ENCODE data around the gene CALD1.

DNA sequence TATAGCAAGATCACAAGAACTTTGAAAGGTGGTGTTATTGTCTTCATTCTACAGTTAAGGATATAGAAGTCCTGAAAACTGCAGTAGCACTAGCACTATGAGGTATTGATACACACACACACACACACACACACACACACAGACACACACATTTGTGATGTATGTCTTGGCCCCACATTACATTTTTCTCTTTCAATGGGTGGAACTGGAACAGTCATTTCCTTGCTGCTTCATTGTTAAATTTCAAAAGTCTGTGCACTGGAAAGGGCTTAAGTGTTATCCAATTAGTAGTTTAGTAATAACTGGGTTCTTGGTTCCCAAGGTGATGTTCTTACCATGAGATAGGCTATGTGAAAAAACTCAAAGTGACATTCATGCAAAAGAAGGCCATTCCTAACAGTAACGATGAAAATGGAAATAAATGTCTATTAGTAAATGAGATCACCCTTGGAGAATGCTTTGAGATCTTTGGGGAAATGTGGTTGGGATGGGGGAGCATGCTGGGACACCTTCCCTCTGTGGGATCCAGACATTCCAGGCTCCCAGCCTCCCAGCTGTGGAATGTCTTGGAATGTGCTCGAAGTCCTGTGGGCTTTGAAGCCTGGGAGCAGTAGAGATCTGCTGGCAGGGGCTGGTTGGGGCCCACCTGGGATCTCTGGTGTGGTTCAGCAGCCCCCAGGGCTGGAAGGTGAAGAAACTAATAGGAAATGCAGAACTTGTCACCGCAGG is 37.4 kb upstream of the CALD1 start:
- TF ChIP-seq, protein P1, sequence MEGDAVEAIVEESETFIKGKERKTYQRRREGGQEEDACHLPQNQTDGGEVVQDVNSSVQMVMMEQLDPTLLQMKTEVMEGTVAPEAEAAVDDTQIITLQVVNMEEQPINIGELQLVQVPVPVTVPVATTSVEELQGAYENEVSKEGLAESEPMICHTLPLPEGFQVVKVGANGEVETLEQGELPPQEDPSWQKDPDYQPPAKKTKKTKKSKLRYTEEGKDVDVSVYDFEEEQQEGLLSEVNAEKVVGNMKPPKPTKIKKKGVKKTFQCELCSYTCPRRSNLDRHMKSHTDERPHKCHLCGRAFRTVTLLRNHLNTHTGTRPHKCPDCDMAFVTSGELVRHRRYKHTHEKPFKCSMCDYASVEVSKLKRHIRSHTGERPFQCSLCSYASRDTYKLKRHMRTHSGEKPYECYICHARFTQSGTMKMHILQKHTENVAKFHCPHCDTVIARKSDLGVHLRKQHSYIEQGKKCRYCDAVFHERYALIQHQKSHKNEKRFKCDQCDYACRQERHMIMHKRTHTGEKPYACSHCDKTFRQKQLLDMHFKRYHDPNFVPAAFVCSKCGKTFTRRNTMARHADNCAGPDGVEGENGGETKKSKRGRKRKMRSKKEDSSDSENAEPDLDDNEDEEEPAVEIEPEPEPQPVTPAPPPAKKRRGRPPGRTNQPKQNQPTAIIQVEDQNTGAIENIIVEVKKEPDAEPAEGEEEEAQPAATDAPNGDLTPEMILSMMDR (conservative IDR thresholded peaks at IDR 0.05; ENCODE audit: low read depth, low read length): no peak
- no peak for TF ChIP-seq EZH2 (IDR thresholded peaks at IDR 0.05; ENCODE audit: borderline replicate concordance, low read depth, low read length, poor library complexity, severe bottlenecking)
